GM04503 (cell line): ENCODE data around the gene ANKRD6.

Experiments used
- DNase-seq: peaks from one replicate; pipeline ENCODE4 v3.0.0-alpha.2; 2012; ENCODE audit warnings: low read depth

The ANKRD6 gene

GRCh38 chr6:89509777-89510281 is 76.9 kb downstream of the ANKRD6 start:
- no peak for DNase-seq

- no peak for DNase-seq
Observed at GRCh38 chr6:89510393-89510792, 77.4 kb downstream of the ANKRD6 start.

- no peak for DNase-seq
Observed at GRCh38 chr6:89518352-89519055, 85.6 kb downstream of the ANKRD6 start.

- DNase-seq = no peak
Observed at GRCh38 chr6:89520736-89521135, 87.8 kb downstream of the ANKRD6 start.

- DNase-seq = no peak
Observed at GRCh38 chr6:89522778-89523177, 89.8 kb downstream of the ANKRD6 start.

GRCh38 chr6:89525786-89526562 is 93.0 kb downstream of the ANKRD6 start:
- DNase-seq = no peak

GRCh38 chr6:89526563-89526869 is 93.6 kb downstream of the ANKRD6 start:
- no peak for DNase-seq

GRCh38 chr6:89527634-89528033 is 94.7 kb downstream of the ANKRD6 start:
- no peak for DNase-seq

- no peak for DNase-seq
Observed at GRCh38 chr6:89528866-89529265, 95.9 kb downstream of the ANKRD6 start.

- no peak for DNase-seq
Observed at GRCh38 chr6:89530982-89531381, 98.0 kb downstream of the ANKRD6 start.

GRCh38 chr6:89536231-89536630 is 103.3 kb downstream of the ANKRD6 start:
- DNase-seq = no peak

GRCh38 chr6:89539779-89540178 is 106.8 kb downstream of the ANKRD6 start:
- no peak for DNase-seq

GRCh38 chr6:89542081-89542857 is 109.3 kb downstream of the ANKRD6 start:
- no peak for DNase-seq

GRCh38 chr6:89542866-89543265 is 109.9 kb downstream of the ANKRD6 start:
- no peak for DNase-seq

GRCh38 chr6:89547281-89547680 is 114.3 kb downstream of the ANKRD6 start:
- DNase-seq = no peak

GRCh38 chr6:89553431-89553830 is 120.5 kb downstream of the ANKRD6 start:
- no peak for DNase-seq

GRCh38 chr6:89554106-89554505 is 121.2 kb downstream of the ANKRD6 start:
- no peak for DNase-seq

GRCh38 chr6:89555031-89555430 is 122.1 kb downstream of the ANKRD6 start:
- no peak for DNase-seq

- DNase-seq = no peak
Observed at GRCh38 chr6:89555806-89556205, 122.9 kb downstream of the ANKRD6 start.

GRCh38 chr6:89559487-89559886 is 126.5 kb downstream of the ANKRD6 start:
- DNase-seq = no peak

- DNase-seq = no peak
Observed at GRCh38 chr6:89562093-89562973, 129.4 kb downstream of the ANKRD6 start.

- DNase-seq = no peak
Observed at GRCh38 chr6:89563866-89564265, 130.9 kb downstream of the ANKRD6 start.
